Gastroesophageal sphincter (tissue), 4 donors: ENCODE results near the gene ITPKB. TPM values are rescaled to one million over a fixed set of nuclear protein-coding genes. Genes with fewer than 3 reads are reported as not detected.
A peak's percentile ranks its signal among the peaks of the same experiment; 100 is the strongest.

Source experiments
- ATAC-seq: fragments of 150-250 bp; one replicate; pipeline ENCODE4 v1.9.1; 2016; ENCODE audit warnings: mild to moderate bottlenecking, moderate library complexity
- H3K27ac ChIP-seq, 4 donors: fragments of 200-600 bp; sonication (generic) in 3 of 4; 1 replicate in 3 of 4; 2 replicates in 1 of 4; pipeline ENCODE4 v1.5.1; 2016 to 2019
- H3K27me3 ChIP-seq: fragments of 200-600 bp; sonication (generic); one replicate; pipeline ENCODE4 v1.5.1; 2019
- H3K36me3 ChIP-seq, 2 donors: fragments of 200-600 bp; sonication (generic); one replicate each; pipeline ENCODE4 v1.5.1; 2019; ENCODE audit warnings: control low read depth in 1 of 2
- H3K4me1 ChIP-seq, 3 donors: fragments of 200-600 bp; sonication (generic); 1 replicate in 2 of 3; 2 replicates in 1 of 3; pipeline ENCODE4 v1.5.1; 2016 to 2019; ENCODE audit warnings: control low read depth in 2 of 3
- H3K4me3 ChIP-seq, 2 donors: fragments of 200-600 bp; sonication (generic); one replicate each; pipeline ENCODE4 v1.5.1; 2019; ENCODE audit warnings: mild to moderate bottlenecking in 1 of 2, moderate library complexity in 1 of 2
- H3K9me3 ChIP-seq, 3 donors: fragments of 200-600 bp; sonication (generic); one replicate each; pipeline ENCODE4 v1.5.1; 2017 to 2019; ENCODE audit warnings: control low read depth in 2 of 3
- CTCF ChIP-seq, 4 experiments: fragments of 200-600 bp in 2 of 4; fragments of 450-650 bp in 2 of 4; sonication (generic) in 1 of 4; IDR thresholded peaks; one replicate each; pipeline ENCODE4 v1.5.1; 2017 to 2019; ENCODE audit warnings: antibody characterized with exemption in 4 of 4, mild to moderate bottlenecking in 2 of 4, moderate library complexity in 2 of 4
- EP300 ChIP-seq: sonication (generic); formaldehyde crosslinking; IDR thresholded peaks from one replicate; pipeline ENCODE4 v1.6.1; 2017; ENCODE audit warnings: antibody characterized with exemption, mild to moderate bottlenecking
- POLR2A ChIP-seq, 2 donors: fragments of 450-650 bp; IDR thresholded peaks; one replicate each; pipeline ENCODE4 v1.6.1; 2017; ENCODE audit warnings: antibody characterized with exemption in 2 of 2, mild to moderate bottlenecking in 2 of 2, moderate library complexity in 1 of 2
- POLR2AphosphoS5 ChIP-seq: sonication (generic); formaldehyde crosslinking; IDR thresholded peaks from one replicate; pipeline ENCODE4 v1.6.1; 2017; ENCODE audit warnings: antibody characterized with exemption
- WGBS, 2 donors: methylation state at CpG; one replicate each; pipeline ENCODE4 v1.1.5; 2018; ENCODE audit warnings: low coverage in 1 of 2; 5-methylcytosine and 5-hydroxymethylcytosine counted together
- total RNA-seq, 4 donors: library from RNA; depleted of rRNA; stranded (reverse); fragments of >200 nt; gene quantifications; one replicate each; pipeline ENCODE4 v1.1.0, GENCODE V29; 2016

The ITPKB gene
- total RNA-seq, 4 donors from 2014 or later: 75.0 to 184 (median 94.2) TPM

- Histone ChIP-seq H3K27me3 (no peaks in the 10 kb centered on the region), H3K36me3 (no peaks in the 10 kb centered on the region), H3K27ac (peak overlapping the region in 1 of 4 donors; percentile 73), H3K4me1 (peaks cover 0 to 88% (median 49%) of the 10 kb centered on the region in 3 donors), H3K9me3 (no peaks in the 10 kb centered on the region), H3K4me3 (no peak overlapping the region)
- TF ChIP-seq CTCF (IDR thresholded peaks at IDR 0.05) (no peak), POLR2A (IDR thresholded peaks at IDR 0.05) (peak in 1 of 2 donors; percentile 19), POLR2AphosphoS5 (peak; percentile 89), EP300 (no peak)
- 0 to 20% methylated on average over 3 to 4 of the region's 13 CpGs for WGBS, 2 donors
- peak; percentile 81 for ATAC-seq
These were observed 76.3 kb downstream of the ITPKB start for GRCh38 chr1:226662642-226663326.

GRCh38 chr1:226661965-226662364, 77.1 kb downstream of the ITPKB start:
- 0% methylated on average over 1 of the region's 6 CpGs; no CpG with 5 or more reads in 1 of the 2 donors for WGBS, 2 donors
- TF ChIP-seq POLR2AphosphoS5 (no peak), CTCF (IDR thresholded peaks at IDR 0.05) (no peak), EP300 (no peak), POLR2A (IDR thresholded peaks at IDR 0.05) (no peak)
- no peak for ATAC-seq
- Histone ChIP-seq H3K36me3 (no peaks in the 10 kb centered on the region), H3K9me3 (no peaks in the 10 kb centered on the region), H3K27ac (peak overlapping the region in 1 of 4 donors; percentile 73), H3K4me1 (peaks cover 0 to 91% (median 42%) of the 10 kb centered on the region in 3 donors), H3K4me3 (no peak overlapping the region), H3K27me3 (no peaks in the 10 kb centered on the region)

- Histone ChIP-seq H3K4me3 (no peak overlapping the region), H3K27ac (peak overlapping the region in 1 of 4 donors; percentile 73), H3K27me3 (no peaks in the 10 kb centered on the region), H3K4me1 (peaks cover 0 to 95% (median 45%) of the 10 kb centered on the region in 3 donors), H3K9me3 (no peaks in the 10 kb centered on the region), H3K36me3 (no peaks in the 10 kb centered on the region)
- WGBS, 2 donors: 40% methylated on average over 2 of the region's 2 CpGs; no CpG with 5 or more reads in 1 of the 2 donors
- no peak for TF ChIP-seq POLR2A (IDR thresholded peaks at IDR 0.05)
- no peak for TF ChIP-seq EP300
- TF ChIP-seq CTCF (IDR thresholded peaks at IDR 0.05): no peak
- TF ChIP-seq POLR2AphosphoS5: no peak
- no peak for ATAC-seq
These were observed 77.8 kb downstream of the ITPKB start for GRCh38 chr1:226661271-226661670.

GRCh38 chr1:226660410-226661182, 78.5 kb downstream of the ITPKB start:
- peak; percentile 5 for ATAC-seq
- TF ChIP-seq POLR2A (IDR thresholded peaks at IDR 0.05) (no peak), EP300 (no peak), POLR2AphosphoS5 (peak; percentile 71), CTCF (IDR thresholded peaks at IDR 0.05) (no peak)
- Histone ChIP-seq H3K9me3 (no peaks in the 10 kb centered on the region), H3K36me3 (no peaks in the 10 kb centered on the region), H3K4me1 (peaks cover 0 to 96% (median 45%) of the 10 kb centered on the region in 3 donors), H3K4me3 (no peak overlapping the region), H3K27me3 (no peaks in the 10 kb centered on the region), H3K27ac (peak overlapping the region in 1 of 4 donors; percentile 73)
- WGBS, 2 donors: 16 to 43% methylated on average over 8 to 11 of the region's 17 CpGs
